UCSD-AML1 (cell line): ENCODE data around the gene ELAC1.
"Not testable (repeated sequence)": the region's sequence is repeated elsewhere in the genome, so short reads cannot be mapped to it uniquely, and the experiment has no call there.

ENCODE experiments used
- DNase-seq: peaks from one replicate; lab custom pipeline; 2025; ENCODE audit not compliant: unreplicated experiment; lab: John Stamatoyannopoulos, UW

The ELAC1 gene

GRCh38 chr18:50972404-50972803, 4.6 kb downstream of the ELAC1 start:
- DNase-seq, result not testable (repeated sequence)

GRCh38 chr18:50973367-50974126, 5.7 kb downstream of the ELAC1 start:
- no peak for DNase-seq

GRCh38 chr18:50977037-50977760, 9.4 kb downstream of the ELAC1 start:
- no peak for DNase-seq

GRCh38 chr18:50981381-50981780, 13.5 kb downstream of the ELAC1 start:
- DNase-seq, result no peak

GRCh38 chr18:50982086-50982801, 14.4 kb downstream of the ELAC1 start:
- DNase-seq, result no peak

- no peak for DNase-seq
Observed at GRCh38 chr18:50982802-50983179, 15.0 kb downstream of the ELAC1 start.

- DNase-seq, result no peak
Observed at GRCh38 chr18:50986360-50987087, 18.7 kb downstream of the ELAC1 start.

GRCh38 chr18:50987261-50987660, 19.4 kb downstream of the ELAC1 start:
- no peak for DNase-seq

GRCh38 chr18:50989711-50990110, 21.9 kb downstream of the ELAC1 start:
- DNase-seq, result no peak

- no peak for DNase-seq
Observed at GRCh38 chr18:50992351-50992762, 24.5 kb downstream of the ELAC1 start.

- no peak for DNase-seq
Observed at GRCh38 chr18:50994031-50994430, 26.2 kb downstream of the ELAC1 start.

- not testable (repeated sequence) for DNase-seq
Observed at GRCh38 chr18:51003174-51003573, 35.3 kb downstream of the ELAC1 start.

GRCh38 chr18:51006061-51006818, 38.4 kb downstream of the ELAC1 start:
- no peak for DNase-seq

GRCh38 chr18:51006948-51007789, 39.3 kb downstream of the ELAC1 start:
- no peak for DNase-seq

GRCh38 chr18:51007790-51008139, 39.9 kb downstream of the ELAC1 start:
- no peak for DNase-seq

GRCh38 chr18:51009072-51009471, 41.2 kb downstream of the ELAC1 start:
- no peak for DNase-seq

- DNase-seq, result no peak
Observed at GRCh38 chr18:51010218-51010617, 42.4 kb downstream of the ELAC1 start.

GRCh38 chr18:51011709-51012108, 43.9 kb downstream of the ELAC1 start:
- no peak for DNase-seq

- DNase-seq, result no peak
Observed at GRCh38 chr18:51012441-51012840, 44.6 kb downstream of the ELAC1 start.

- no peak for DNase-seq
Observed at GRCh38 chr18:51013259-51013658, 45.4 kb downstream of the ELAC1 start.
